Measurements from ENCODE around the gene PLK3.
"Not testable (repeated sequence)": the region's sequence is repeated elsewhere in the genome, so short reads cannot be mapped to it uniquely, and the experiment has no call there.

The PLK3 gene

DNA sequence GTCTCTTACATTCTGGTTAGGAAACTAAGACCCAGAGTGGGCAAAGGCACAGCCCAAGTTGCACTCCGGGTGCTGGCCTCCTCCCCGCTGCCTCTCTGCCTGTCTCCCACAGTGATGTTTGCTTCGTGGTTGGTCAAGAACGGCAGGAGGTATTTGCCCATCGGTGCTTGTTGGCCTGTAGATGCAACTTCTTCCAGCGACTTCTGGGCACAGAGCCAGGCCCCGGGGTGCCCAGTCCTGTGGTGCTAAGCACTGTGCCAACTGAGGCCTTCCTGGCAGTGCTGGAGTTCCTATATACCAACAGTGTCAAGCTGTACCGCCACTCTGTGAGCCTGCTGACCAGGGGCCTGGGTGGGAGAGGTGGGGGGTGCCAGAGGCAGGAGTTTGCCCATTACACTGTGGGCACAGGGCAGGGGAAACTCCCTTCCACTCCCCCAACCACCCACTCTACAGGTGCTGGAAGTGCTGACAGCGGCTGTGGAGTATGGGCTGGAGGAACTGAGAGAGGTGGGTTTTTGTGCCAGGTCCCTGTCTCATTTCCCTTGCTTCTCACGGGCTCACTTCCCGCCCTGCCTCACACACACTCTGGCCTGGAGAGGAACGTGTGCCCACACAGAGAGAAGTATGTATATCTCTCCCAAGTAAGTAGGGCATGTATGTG is 10.1 kb downstream of the PLK3 start:
- DNase-seq, result peak; percentile 47 to 61

DNA sequence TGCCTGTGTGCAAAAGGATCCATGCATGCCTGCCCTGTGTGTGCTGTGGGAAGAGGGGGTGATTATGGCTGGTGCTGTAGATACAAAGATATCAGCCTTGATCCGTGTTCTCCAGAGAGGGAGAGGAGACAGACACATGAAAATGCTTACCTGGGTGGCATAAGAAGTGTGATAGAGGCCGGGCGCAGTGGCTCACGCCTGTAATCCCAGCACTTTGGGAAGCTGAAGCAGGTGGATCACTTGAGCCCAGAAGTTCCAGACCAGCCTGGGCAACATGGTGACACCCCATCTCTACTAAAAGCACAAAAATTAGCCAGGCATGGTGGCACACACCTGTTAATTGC is 10.6 kb downstream of the PLK3 start:
- not testable (repeated sequence) for DNase-seq

DNA sequence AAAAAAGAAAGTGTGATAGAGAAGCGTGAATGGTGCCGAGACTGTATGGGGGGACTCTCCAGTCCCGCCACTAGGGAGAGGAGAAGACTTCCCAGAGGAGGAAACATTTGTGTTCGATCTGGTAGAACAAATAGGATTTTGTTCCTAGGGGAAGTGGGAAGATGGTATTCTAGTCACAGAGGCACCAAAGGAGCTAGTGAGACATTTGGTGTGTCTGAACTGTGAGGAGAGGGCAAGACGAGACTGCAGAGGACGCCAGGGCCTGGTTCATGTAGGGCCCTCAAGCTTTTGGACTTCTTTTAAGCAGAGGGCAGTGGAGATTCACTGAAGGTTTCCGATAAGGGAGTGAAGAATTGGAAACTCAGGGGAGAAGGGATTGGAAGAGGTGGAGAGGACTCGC is 11.1 kb downstream of the PLK3 start:
- DNase-seq, result no peak

DNA sequence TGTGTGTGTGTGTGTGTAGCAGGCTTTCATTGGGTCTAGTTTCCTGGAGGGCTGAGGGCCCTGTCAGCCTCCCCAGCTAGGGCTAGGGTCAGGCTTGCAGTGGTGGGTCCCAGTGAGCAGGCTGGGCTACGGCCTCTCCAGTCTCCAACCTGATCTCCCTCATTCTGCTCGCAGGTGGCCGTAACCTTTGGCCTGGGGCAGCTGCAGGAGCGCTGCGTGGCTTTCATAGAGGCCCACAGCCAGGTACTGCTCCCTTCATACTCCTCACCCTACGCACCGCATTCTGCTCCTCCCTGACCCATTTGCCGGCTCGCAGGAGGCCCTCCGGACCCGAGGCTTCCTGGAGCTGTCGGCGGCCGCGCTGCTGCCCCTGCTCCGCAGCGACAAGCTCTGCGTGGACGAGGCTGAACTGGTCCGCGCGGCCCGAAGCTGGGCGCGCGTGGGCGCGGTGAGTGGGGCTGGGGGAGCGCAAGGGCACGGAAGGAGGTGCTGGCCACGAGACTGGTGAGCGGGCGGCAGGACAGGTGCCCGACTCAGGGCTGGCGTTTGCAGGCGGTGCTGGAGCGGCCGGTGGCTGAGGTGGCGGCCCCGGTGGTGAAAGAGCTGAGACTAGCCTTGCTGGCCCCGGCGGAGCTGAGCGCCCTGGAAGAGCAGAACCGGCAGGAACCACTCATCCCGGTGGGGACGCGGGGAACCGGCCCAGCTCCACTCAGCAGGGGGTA is 12.8 kb downstream of the PLK3 start:
- DNase-seq, result no peak

DNA sequence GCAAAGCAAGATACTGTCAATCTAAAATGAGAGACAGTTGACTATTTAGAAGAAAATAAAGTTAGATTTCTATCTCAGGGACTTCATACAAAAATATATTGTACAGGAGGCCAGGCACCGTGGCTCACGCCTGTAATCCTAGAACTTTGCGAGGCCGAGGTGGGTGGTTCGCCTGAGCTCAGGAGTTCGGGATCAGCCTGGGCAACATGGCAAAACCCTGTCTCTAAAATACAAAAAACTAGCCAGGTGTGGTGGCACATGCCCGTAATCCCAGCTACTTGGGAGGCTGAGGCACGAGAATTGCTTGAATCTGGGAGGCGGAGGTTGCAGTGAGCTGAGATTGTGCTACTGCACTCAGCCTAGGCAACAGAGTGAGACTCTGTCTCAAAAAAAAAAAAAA is 15.7 kb downstream of the PLK3 start:
- not testable (repeated sequence) for DNase-seq

DNA sequence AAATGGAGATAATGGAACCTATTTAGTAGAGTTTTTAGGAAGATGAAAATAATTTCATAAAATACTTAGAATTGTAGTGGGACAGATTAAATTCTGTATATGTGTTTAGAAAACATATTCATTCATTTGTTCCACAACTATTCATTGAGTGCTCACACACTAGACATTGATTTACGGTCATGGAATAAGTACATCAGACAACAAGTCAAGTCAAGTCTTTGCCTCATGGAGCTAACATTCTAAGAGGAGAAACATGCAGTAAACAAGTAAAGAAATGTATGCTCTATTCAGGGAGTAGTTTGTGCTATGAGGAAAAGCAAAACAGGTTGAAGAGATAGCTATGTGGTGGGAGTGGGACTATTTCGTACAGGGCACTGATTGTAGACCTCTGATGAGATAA is 17.1 kb downstream of the PLK3 start:
- no peak for DNase-seq

DNA sequence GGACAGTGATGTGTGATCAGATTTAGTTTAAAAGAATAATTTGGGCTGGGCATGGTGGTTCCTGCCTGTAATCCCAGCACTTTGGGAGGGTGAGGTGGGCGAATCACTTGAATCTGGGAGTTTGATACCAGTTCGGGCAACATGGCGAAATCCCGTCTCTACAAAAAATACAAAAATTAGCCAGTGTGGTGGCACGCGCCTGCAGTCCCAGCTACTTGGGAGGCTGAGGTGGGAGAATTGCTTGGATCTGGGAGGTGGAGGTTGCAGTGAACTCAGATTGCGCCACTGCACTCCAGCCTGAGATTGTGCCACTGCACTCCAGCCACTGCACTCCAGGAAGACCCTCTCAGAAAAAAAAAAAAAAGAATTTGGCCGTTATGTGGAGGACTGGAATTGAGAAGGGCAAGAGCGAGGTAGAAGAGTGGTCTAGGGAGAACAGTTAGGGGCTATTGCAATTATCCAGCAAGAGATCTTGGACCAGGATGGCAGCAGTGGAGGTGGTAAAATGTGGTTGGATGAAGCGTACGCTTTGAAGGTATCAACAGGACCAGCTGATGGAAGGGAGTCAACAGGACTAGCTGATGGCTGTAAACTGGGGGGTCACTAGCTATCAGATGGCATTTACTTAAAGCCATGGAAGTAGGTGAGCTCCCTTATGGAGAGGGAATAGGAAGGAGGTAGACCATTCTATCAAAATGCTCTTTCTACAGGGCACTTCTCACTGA is 17.8 kb downstream of the PLK3 start:
- DNase-seq, result no peak

DNA sequence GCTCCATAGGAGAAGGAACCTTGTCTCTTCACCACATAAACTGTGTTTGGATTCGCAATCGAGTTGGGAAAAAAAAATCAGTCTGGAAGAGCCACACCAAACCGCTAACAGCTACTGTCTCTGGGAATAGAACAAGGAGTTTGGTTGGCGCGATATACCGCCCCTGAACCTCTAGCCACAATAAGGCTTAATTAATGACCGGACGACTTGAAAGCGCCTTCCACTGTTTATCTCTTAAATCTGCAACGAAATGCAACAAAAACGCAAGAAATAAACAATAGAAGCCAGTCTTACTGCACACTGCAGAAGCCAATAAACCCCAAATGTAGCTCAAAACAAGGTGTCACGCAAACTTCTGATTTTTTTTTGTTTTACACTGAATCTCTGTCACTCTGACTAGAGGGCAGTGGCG is 19.0 kb downstream of the PLK3 start:
- no peak for DNase-seq

DNA sequence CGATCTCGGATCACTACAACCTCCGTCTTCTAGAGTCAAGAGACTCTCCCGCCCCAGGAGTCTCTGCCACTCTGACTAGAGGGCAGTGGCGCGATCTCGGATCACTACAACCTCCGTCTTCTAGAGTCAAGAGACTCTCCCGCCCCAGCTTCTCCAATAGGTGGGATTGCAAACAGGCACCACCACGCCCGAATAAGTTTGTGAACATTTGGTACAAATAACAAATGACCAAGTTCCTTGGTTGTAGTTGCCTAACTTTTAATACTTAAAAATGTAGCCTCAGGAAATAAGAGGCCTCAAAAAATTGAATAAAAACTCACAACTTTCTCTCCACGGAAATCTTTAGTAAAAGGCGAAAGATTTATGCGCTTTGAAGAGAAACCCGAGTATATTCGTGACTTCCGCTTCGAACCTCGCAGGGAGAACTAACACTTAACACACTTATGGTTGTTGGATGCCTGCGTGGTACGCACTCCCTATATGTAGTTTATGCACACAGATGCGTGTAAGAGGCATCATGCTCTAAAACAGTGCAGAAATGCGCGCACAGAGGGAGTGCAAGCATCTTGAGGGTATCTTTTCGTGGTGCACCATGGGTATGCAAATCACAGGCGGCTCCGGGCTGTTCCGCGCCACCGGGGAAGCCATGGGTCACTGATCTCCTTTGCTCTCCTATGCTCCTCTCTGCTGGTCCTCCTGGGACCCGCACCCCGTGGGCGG is 19.6 kb downstream of the PLK3 start:
- DNase-seq, result peak; percentile 76 to 84

DNA sequence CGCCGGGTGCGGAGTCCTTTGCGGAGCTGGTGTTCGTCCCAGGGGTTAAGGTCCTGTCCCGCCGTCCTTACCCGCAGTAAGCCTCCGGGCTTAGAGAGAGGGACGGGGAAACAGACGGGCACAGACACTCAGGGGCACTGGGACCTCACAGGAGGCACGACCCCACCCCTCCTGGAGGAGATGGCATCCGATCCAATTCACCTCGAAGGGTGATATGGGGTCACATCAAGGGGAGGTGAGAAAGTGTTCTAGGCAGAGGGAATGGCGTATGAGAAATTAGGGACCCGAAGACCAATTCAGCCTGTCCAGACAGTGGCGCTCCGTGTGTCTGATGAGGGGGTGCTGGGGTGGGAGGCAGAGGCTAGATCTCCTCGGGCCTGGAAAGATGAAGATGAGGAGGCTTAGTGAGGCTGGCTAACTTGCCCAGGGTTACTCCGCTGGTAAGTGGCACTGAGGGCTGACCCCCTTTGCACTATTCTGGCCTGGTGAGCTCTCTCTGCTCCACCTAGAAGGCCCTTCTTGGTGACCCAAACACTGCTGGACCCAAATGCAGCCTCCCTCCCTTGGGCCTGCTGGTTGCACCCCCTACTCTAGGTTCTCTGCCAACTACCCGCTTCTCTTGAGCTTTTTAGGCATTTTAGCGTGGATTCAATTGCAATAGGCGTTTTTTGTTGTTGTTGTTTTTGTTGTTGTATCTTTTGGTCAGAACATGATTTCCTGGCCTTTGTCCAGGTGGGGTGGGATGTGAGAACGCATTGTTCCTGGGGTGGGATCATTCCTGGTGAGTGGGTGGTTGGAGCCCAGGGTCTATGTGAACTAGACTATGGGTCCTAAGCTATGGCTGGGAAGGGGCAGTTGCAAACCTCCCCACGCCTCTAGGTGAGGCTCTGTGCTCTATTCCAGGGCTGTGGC is 20.4 kb downstream of the PLK3 start:
- DNase-seq, result no peak

DNA sequence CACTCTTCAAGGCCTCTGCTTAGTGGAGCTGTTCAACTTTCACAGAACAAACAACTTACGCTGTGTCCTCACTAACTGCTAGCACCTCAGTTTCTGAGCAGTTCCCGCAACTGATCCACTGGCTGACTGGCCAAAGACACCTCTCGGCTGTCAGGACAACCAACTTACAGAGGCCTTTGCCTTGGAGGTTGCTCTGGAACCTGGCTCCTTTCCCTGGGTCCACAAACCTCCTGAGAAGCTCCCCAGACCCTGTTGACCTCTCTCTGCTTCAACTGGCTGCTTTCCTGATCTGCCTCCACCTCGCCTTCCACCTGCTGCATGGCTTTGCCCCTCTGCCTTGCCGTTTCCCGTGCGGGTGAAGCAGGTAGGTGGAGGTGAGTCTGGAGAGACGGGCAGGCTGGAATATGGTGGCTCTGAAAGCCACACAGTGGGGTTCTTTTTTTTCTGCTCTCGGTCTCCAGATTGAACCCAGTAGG is 21.1 kb downstream of the PLK3 start:
- DNase-seq, result no peak

DNA sequence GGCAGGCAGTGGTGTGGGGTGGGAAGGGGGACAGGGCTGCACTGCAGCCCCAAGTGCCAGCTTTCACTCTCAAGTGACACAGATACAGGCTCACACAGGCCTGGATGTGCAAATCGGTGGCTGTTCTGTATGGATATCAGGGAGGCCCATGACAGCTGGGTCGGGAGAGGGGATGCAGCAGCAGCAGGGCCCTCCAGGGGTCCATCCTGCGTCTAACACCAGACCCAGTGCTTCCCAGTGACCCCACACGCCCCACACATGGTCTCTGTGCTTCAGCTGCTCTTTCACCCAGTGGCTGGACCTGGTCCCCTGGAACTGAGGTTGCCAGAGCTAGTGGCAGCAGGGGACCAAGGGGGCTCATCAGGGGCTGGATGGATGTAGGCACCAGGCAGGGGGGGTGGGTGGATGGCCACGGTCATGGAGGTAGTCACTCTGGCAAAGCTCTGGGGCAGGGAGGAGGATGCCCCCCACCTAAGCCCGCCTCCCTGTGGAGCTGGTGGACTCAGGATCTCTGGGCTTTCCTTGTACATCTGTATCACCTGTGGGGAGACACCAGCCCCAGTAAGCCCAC is 22.0 kb downstream of the PLK3 start:
- no peak for DNase-seq

DNA sequence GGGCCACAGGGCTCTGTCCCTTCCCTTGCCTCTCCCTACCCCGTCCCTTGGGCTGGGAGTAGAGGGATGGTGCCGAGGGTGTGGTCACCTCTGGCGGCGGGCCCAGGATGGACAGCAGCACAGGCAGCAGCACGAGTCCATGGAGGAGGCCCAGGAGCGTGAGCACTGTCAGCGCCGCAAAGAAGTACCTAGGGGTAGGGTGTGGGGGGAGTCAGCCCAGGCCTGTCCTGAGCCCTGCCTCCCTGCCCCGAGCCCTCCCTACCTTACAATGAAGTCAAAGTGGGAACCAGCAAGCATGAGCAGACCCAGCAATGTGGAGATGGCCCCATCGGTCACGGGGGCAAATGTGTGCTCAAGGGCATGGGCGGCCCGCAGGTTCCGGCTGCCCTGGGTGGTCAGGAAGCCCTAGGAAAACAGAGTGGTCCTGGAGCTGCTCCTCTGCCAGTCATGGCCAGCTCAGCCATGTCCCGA is 22.8 kb downstream of the PLK3 start:
- DNase-seq, result no peak

DNA sequence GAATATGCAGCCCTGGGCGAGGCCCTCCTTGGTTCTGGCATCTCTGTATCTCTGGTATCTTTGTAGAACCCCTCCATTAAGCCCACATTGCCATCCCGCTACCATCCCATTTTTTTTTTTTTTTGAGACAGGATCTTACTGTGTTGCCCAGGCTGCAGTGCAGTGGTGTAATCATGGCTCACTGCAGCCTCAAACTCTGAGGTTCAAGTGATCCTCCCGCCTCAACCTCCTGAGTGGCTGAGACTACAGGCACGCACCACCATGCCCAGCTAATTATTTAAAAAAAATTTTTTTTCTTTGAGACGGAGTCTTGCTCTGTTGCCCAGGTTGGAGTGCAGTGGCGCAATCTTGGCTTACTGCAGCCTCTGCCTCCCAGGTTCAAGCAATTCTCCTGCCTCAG is 24.2 kb downstream of the PLK3 start:
- not testable (repeated sequence) for DNase-seq

DNA sequence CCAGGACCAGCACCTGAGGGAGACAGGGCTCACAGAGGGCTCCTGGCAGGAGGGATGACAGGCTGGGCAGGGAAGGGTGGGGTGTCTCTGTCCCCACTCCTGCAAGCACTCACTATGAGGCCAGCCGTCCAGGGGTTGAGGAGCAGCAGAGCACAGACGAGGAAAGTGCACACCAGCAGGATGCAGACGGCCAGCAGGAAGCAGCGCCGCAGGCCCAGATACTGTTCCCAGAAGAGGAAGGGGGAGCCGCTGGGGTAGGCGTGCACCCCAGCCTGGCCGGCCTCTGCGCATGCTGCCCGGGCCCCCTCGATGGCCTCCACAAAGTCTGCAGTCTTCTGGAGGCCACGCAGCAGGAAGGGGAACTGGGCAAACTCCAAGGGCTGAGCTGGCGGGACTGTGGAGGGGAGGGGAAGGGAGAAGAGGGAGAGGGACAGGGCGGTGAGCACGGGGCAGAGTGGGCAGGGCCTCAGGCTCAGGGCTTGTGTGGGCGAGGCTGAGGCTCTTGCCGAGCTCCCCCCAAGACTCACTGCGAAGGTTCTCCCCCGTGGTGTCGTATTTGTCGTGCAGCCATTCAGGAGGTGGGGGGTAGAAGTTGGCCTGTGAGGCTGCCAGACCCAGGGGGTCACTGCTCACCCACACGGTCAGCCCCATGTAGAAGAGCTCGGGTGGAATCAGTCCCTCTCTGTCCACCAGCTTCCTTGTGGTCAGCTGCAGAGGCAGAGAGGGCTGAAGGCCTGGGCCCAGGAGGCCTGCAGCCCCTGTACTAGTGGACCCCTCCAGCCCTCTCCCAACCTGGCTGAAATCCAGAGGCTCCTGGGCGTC is 26.4 kb downstream of the PLK3 start:
- peak; percentile 75 to 76 for DNase-seq

DNA sequence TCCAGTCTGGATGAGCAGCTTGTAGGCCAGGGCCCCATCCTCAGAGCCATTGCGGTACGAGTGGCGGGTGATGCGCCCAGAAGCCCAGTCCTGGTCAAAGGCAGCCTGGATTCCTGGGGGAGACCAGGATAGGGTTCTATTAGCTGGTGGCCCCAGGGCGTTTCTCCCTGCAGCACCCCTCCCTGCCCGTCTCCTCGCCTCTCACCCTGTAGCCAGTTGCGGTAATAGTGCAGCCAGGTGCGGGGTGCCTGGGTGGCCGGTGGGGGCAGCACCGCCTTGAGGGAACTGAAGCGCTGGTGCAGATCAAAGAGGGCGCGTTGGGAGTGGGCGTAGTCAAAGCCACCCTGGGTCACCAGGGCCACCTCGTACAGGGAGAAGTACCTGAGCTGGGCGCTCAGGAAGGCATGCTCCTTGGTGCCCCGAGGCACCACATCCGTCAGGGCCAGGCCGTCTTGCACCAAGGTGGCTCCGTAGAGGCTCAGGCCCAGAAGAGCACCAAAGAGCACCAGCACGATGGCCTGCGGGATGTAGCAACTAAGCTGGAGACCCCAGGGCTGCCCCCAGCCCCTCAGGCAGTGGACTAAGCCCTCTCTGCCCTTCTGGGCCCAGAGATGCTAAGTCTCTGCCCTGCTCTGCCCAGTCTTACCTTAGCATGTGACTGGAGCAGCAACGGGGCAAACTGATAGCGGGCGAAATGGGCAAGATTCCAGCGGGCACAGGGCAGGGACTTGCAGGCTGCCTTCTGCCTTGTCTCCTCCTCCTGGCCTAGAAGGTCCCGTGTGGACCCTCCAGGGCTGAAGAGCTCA is 27.2 kb downstream of the PLK3 start:
- no peak for DNase-seq

DNA sequence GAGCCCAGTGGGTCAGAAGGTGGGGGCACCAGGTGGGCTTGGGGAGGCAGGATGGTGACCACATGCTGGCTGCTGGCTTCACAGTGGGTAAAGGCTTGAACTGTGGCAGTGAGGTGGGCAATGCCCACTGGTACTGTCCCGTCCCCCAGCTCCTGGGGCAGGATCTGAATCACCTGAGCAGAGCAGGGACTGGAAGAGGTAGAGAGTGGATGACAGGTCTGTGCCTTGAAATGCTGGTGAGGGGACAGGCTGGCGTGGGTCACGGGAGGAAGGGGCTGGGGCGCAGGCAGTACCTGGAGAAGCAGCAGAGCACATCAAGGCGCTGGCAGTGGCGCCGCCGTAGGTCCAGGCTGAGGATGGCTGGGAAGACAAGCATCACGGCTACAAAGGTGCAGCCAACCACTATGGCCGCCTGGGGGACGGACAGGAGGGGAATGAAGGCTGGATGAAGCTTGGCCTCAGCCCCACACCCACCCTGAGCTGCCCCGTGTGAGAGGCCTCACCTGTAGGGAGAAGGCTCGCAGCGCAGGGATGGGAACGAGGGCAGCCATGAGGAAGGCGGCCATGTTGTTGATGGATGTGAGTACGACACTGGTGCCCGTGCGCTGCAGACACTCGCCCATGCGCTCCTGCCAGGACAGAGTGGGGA is 27.9 kb downstream of the PLK3 start:
- no peak for DNase-seq

DNA sequence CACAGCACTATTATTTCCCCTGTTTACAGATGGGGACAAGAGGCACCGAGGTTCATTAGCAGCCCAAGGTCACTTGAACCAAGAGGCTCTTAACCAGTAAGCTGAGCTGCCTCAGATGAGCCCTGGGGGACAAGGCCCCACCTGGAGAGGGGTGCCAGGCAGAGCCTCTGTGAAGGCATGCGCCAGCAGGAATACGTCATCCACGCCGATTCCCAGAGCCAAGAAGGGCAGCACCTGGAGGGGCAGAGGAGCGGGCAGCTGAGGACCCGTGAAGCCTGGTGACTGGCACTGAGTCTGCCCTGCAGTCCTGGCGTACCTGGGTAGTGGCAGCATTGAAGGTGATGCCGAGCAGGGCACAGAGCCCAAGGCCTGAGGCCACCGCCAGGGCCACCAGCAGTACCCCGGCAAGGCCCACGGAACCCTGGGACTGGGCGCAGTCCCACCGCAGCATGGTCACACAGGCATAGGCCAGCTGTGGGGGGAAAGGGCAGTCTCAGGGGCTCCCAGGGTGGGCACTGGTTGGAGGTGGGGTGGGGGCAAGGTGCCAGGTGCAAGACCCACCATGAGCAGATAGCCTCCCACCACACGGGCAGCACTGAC is 28.8 kb downstream of the PLK3 start:
- DNase-seq, result no peak
